Measurements from ENCODE around the gene VCAN. TPM values are rescaled to one million over a fixed set of nuclear protein-coding genes. Genes with fewer than 3 reads are reported as not detected.
"Not testable (repeated sequence)": the region's sequence is repeated elsewhere in the genome, so short reads cannot be mapped to it uniquely, and the experiment has no call there.

Gene VCAN
- total and polyA plus RNA-seq, 2 donors from 2014 or later, result 2.1 to 226 TPM

DNA sequence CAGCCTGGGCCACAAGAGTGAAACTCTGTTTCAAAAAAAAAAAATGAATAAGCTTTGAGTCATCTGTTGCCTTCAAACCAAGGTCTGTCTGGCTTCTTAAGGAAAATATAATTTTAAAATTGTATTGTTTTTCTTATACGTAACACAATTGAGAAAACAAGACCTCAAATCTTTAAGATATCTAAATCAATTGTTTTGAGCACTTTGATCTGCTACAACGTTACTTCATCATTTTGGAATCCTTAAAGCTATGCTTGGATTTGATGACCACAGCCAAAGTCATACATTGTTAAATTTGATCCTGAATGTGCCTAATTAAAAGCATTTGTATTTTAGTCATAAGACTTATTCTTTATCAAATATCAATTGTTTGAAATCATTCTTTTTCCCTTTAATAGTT, 37.7 kb upstream of the VCAN start:
- no peak overlapping the region for H3K9ac ChIP-seq (ENCODE audit: low read length in 3 of 3)
- no peaks in the 10 kb centered on the region for H3K9me3 ChIP-seq (ENCODE audit: control insufficient read depth in 2 of 3, insufficient read depth in 1 of 3, low read length in 3 of 3)
- no peak for DNase-seq
- H3K27me3 ChIP-seq (ENCODE audit: control insufficient read depth, insufficient read depth, low read length), result no peaks in the 10 kb centered on the region
- FAIRE-seq, result no peak
- no peaks in the 10 kb centered on the region for H3K36me3 ChIP-seq (ENCODE audit: control insufficient read depth in 2 of 3, insufficient read depth in 3 of 3, low read length in 3 of 3)
- no peak overlapping the region for H3K27ac ChIP-seq (ENCODE audit: low read depth in 2 of 2, low read length in 2 of 2)
- TF ChIP-seq, protein P1, sequence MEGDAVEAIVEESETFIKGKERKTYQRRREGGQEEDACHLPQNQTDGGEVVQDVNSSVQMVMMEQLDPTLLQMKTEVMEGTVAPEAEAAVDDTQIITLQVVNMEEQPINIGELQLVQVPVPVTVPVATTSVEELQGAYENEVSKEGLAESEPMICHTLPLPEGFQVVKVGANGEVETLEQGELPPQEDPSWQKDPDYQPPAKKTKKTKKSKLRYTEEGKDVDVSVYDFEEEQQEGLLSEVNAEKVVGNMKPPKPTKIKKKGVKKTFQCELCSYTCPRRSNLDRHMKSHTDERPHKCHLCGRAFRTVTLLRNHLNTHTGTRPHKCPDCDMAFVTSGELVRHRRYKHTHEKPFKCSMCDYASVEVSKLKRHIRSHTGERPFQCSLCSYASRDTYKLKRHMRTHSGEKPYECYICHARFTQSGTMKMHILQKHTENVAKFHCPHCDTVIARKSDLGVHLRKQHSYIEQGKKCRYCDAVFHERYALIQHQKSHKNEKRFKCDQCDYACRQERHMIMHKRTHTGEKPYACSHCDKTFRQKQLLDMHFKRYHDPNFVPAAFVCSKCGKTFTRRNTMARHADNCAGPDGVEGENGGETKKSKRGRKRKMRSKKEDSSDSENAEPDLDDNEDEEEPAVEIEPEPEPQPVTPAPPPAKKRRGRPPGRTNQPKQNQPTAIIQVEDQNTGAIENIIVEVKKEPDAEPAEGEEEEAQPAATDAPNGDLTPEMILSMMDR (IDR thresholded peaks at IDR 0.05; ENCODE audit: borderline replicate concordance, extremely low read depth, insufficient read depth), result no peak
- intact Hi-C loops (cut with DNase I), result no loop called here
- H3K4me1 ChIP-seq (ENCODE audit: control insufficient read depth in 2 of 3, insufficient read depth in 2 of 3, low read depth in 1 of 3, low read length in 3 of 3), result no peaks in the 10 kb centered on the region
- H3K4me3 ChIP-seq (ENCODE audit: low read length in 3 of 3), result no peak overlapping the region

DNA sequence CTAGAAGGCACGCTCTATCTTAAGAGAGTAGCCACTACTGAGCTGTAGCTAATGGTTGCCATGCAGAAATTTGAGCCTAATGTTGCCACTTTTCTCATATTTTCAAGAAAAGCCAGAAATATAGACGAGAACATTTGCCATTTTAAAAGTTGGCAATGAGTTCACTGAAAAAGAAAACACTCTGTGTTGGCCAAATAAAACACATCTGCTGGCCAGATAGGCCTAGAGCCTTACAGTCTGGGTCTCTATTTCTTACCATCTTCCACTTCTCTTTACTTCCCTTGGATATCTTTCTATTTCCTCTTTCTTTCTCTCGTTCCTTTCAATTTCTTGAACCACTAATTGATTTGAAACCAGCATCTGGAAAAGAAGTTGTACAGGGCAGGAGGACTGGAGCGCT, 36.6 kb upstream of the VCAN start:
- no peak for FAIRE-seq
- H3K4me1 ChIP-seq (ENCODE audit: control insufficient read depth in 2 of 3, insufficient read depth in 2 of 3, low read depth in 1 of 3, low read length in 3 of 3), result no peaks in the 10 kb centered on the region
- H3K27me3 ChIP-seq (ENCODE audit: control insufficient read depth, insufficient read depth, low read length), result no peaks in the 10 kb centered on the region

DNA sequence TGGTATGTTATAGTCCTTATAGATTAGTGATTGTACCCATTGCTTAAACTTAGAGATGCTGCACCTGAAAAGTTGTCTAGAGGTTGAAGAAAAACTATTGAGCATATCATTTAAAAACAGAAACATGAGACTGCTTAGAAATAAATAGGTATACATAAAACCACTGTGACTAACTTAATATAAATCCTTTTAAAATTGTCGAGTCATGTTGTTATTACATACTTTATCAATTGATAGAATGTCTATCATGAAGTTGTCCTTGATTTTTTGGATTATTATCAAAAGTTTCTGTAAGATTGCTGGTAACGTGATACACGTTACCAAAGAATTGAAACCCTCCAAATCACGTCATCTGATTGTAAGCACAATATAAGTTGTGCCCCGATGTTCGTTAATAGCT, 35.3 kb upstream of the VCAN start:
- Histone ChIP-seq H3K4me1 (ENCODE audit: control insufficient read depth in 2 of 3, insufficient read depth in 2 of 3, low read depth in 1 of 3, low read length in 3 of 3) (no peaks in the 10 kb centered on the region), H3K27me3 (ENCODE audit: control insufficient read depth, insufficient read depth, low read length) (no peaks in the 10 kb centered on the region), H3K36me3 (ENCODE audit: control insufficient read depth in 2 of 3, insufficient read depth in 3 of 3, low read length in 3 of 3) (no peaks in the 10 kb centered on the region), H3K4me3 (ENCODE audit: low read length in 3 of 3) (no peak overlapping the region), H3K27ac (ENCODE audit: low read depth in 2 of 2, low read length in 2 of 2) (no peak overlapping the region), H3K9ac (ENCODE audit: low read length in 3 of 3) (no peak overlapping the region), H3K9me3 (ENCODE audit: control insufficient read depth in 2 of 3, insufficient read depth in 1 of 3, low read length in 3 of 3) (no peaks in the 10 kb centered on the region)
- FAIRE-seq, result no peak
- TF ChIP-seq, protein P1 (IDR thresholded peaks at IDR 0.05; ENCODE audit: borderline replicate concordance, extremely low read depth, insufficient read depth), result no peak
- intact Hi-C loops (cut with DNase I), result no loop called here
- no peak for DNase-seq

More for the DNA sequence above, 36.6 kb upstream of the VCAN start:
- DNase-seq, result no peak
- Histone ChIP-seq H3K36me3 (ENCODE audit: control insufficient read depth in 2 of 3, insufficient read depth in 3 of 3, low read length in 3 of 3) (no peaks in the 10 kb centered on the region), H3K9ac (ENCODE audit: low read length in 3 of 3) (no peak overlapping the region), H3K4me3 (ENCODE audit: low read length in 3 of 3) (no peak overlapping the region), H3K9me3 (ENCODE audit: control insufficient read depth in 2 of 3, insufficient read depth in 1 of 3, low read length in 3 of 3) (no peaks in the 10 kb centered on the region), H3K27ac (ENCODE audit: low read depth in 2 of 2, low read length in 2 of 2) (no peak overlapping the region)
- TF ChIP-seq, protein P1 (IDR thresholded peaks at IDR 0.05; ENCODE audit: borderline replicate concordance, extremely low read depth, insufficient read depth), result no peak
- intact Hi-C loops (cut with DNase I), result no loop called here

DNA sequence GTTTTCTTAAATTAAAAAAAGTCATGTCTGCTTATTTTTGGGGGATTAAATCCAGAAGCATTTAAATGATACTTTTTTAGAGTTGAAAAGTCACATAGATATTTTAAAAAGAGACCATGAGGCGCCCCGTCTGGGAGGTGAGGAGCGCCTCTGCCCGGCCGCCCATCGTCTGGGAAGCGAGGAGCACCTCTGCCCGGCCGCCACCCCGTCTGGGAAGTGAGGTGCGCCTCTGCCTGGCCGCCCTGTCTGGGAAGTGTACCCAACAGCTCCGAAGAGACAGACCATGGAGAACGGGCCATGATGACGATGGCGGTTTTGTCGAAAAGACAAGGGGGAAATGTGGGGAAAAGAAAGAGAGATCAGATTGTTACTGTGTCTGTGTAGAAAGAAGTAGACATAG, 33.8 kb upstream of the VCAN start:
- FAIRE-seq; intact Hi-C loops (cut with DNase I); H3K9me3 ChIP-seq (ENCODE audit: control insufficient read depth in 2 of 3, insufficient read depth in 1 of 3, low read length in 3 of 3); H3K27me3 ChIP-seq (ENCODE audit: control insufficient read depth, insufficient read depth, low read length); H3K27ac ChIP-seq (ENCODE audit: low read depth in 2 of 2, low read length in 2 of 2); DNase-seq; H3K4me3 ChIP-seq (ENCODE audit: low read length in 3 of 3); H3K4me1 ChIP-seq (ENCODE audit: control insufficient read depth in 2 of 3, insufficient read depth in 2 of 3, low read depth in 1 of 3, low read length in 3 of 3); H3K36me3 ChIP-seq (ENCODE audit: control insufficient read depth in 2 of 3, insufficient read depth in 3 of 3, low read length in 3 of 3); H3K9ac ChIP-seq (ENCODE audit: low read length in 3 of 3): not testable (repeated sequence)

Data from kidney (tissue), 14 donors.